GM21423 (cell line): ENCODE results near the gene MIX23.

Source experiments
- ATAC-seq: cut with Tn5 transposase; IDR thresholded peaks from one replicate; pipeline ENCODE4 v1.9.1; 2021; ENCODE audit warnings: mild to moderate bottlenecking, moderate library complexity; ENCODE audit not compliant: unreplicated experiment

The MIX23 gene

DNA sequence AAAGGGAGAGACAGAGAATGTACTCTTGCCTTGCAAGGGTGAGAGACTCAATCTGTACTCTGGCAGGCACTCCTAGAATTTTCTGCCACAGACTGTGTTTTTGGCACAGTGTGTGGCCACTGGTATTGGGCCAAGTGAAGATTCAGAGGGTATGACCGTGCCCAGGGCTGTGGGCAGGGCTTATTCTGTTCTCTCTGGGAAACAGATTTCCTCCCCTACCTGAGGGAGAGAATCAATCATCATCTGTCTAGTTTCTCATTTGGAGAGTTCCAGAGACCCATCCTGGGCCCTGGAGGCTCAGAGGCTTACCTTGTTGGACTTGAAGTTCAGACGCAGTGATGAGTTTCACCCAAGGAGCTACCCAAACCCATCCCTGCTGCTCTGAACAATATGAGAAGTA lies 29.8 kb downstream of the MIX23 start:
- ATAC-seq = no peak

DNA sequence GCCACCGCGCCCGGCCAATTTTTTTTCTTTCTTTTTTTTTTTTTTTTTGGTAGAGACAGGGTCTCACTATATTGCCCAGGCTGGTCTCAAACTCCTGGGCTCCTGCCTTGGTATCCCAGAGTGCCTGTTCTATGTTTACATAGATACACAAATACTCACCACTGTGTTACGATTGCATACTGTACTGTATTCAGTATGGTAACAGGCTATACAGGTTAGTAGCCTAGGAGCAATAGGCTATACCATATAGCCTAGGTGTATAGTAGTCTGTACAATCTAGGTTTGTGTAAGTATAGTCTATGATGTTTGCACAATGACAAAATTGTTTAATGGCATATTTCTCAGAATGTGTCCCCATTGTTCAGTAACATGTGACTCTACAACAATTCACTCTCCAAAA lies 31.4 kb downstream of the MIX23 start:
- no peak for ATAC-seq

DNA sequence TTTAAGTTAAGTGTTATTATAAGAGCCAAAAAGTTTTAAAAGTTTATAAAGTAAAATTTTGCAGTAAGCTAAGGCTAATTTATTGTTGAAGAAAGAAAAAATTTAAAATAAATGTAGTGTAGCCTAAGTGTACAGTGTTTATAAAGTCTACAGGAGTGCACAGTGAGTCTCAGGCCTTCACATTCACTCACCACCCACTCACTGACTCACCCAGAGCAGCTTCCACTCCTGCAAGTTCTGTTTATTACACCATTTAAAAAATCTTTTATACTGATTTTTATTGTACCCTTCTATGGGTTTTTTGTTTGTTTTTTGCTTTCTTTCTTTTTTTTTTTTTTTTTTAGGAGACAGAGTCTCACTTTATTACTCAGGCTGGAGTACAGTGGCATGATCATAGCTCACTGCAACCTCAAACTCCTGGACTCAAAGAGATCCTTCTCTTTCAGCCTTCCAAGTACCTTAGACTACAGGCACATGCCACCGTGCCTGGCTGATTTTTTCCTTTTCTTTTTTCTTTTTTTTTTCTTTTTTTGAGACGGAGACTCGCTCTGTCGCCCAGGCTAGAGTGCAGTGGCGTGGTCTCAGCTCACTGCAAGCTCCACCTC lies 32.1 kb downstream of the MIX23 start:
- ATAC-seq = no peak

DNA sequence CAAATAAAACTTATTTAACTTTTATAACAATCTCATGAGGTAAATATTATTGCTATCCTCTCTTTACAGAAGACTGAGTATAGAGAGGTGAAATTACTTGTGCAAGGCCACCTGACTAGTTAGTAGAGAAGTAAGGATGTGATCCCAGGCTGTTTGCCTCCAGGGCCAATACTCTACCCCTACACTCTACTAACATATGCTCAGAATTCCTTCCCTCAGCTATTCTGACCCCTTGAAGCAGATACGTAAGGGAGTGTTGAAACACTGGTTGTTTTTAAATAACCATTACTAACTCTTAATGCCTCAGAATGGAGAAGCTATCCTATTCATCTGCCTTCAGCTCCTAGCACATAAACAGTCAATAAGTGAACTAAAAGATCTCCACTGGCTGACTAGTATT lies 33.9 kb downstream of the MIX23 start:
- no peak for ATAC-seq

DNA sequence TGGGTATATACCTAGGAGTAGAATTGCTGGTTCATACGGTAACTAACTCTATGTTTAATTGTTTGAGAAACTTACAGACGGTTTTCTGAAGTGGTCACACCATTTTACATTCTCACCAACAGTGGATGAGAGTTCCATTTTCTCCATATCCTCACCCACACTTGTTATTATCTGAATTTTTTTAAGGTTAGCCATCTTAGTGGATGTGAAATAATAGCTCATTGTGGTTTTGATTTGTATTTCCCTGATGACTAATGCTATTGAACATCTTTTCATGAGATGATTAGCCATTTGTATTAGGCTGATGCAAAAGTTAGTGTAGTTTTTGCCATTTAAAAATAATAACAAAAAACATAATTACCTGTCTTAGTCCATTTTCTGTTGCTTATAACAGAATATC lies 39.4 kb downstream of the MIX23 start:
- ATAC-seq = no peak

DNA sequence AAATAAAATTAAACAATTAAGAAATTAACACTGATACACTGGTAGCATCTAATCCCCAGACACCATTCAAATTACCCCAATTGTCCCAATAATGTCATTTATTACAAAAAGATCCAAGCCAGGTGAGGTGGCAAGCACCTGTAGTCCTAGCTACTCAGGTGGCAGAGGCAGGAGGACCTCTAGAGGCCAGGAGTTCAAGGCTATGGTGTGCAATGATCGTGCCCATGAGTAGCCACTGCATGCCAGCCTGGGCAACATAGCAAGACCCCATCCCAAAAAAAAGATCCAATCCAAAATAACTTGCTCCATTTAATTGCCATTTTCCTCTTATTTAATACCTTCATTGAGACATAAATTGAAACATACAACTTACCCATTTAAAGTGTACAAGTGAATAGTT lies 40.2 kb downstream of the MIX23 start:
- no peak for ATAC-seq

DNA sequence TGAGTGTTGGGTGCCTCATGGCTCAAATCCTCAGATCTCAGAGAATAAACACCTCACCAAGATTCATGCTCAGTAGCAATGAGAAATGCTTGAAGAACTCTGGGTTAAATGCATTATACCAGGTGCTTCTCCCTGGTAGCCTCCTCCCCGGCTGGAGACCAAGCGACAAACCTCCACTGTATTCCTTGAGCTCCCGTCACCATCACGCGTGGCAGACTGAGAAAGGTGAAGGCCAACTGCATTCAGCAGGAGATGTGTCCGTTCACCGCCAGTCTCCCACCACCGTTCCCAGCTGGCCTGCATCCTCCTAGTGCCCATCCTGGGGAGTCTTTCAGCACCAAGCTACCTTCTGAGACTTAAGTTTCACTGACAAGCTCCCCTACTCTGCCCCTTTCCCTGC lies 50.5 kb downstream of the MIX23 start:
- no peak for ATAC-seq

DNA sequence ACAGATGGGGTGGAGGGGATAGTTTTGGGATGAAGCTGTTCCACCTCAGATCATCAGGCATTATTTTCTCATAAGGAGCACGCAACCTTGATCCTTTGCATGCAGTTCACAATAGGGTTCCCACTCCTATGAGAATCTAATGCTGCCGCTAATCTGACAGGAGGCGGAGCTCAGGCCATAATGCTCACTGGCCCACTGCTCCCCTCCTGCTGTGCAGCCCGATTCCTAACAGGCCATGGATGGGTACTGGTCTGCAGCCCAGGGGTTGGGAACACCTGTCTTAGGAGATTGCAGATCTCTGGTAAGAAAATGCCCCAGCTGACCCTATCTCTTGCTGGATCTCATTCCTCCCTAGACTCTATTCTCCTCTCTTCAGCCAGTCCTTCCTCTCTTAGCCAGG lies 51.1 kb downstream of the MIX23 start:
- ATAC-seq = no peak

DNA sequence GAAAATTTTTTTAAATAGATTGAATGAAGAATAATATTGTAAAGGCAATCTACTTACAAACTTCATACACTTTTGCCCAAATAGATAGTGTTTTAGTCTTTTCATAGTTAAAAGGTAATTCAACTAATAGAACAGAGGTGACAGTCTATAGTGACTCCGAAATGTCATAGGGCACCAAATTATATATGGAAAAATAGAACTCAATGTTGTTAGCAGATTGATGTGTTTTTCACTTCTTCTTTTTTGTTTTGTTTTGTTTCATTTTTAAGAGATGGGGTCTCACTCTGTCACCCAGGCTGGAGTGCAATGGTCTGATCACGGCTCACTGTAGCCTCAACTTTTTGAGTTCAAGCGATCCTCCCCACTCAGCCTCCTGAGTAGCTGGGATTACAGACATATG lies 57.3 kb downstream of the MIX23 start:
- no peak for ATAC-seq

DNA sequence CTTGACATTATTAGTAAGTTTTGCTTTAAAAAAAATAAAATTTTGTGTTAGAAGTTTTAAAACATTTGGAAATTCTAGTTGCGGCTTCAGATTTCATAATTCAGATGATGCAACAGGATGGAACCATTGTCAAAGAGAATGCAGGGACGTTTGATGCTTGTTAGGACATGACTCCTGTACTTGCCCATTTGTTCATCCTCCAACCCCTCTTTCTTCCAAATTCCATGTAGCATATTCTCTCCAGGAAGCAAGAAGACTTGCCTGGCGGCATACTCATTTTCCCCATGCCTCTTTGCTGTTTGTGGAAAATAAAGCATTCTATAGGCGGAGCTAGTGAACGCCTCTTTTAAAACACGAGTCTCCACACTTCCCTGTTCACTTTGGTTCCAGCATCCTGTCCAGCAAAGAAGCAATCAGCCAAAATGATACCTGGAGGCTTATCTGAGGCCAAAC lies 58.1 kb downstream of the MIX23 start, which contains the start of gene CSTA:
CSTA (plus strand) TSS at position 378 of the 453 bp plus-strand sequence; CDS start at position 423, 45 bp downstream.
- ATAC-seq = no peak

DNA sequence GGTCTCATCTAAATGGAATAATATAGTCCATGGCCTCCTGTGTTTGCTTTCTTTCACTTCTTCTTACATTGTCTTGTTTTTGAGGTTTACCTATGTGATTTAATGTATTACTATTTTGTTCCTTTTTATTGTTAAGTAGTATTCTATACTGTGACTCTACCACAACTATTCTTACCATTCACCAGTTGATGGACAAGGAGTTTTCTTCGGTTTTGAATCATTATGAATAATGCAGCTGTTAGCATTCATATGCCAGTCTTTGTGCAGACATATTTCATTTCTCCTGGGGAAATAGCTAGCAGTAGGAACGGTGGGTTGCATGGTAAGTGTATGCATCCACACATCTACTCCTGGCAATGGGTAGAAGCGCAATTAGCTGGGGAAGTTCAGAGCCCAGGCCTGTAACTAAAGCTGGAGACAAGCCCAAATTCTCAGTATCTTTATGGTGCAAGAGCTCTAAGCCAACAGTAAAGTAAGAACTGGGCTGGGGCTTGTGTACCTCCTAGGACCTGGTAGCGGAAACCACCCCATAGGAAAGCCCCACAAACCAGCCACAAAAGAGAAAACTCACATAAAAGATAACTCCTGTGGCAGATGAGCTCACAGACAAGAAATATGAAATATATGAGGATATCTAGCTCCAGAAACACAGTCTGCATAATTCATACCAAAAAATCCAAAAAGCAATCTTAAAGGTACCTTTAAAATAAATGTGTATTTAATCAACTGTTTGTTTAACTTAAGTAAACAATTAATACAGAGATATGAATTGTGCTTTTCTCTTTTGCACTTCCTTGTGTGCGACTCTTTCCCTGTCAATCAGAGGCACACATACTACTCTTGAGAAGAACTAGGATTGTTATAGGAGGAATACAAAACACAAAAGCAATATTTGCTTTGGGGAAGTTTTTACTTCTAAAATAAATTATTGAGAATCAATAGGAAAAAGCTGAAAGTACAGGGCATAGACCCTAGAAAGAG lies 60.6 kb downstream of the MIX23 start:
- ATAC-seq = peak; percentile 65

DNA sequence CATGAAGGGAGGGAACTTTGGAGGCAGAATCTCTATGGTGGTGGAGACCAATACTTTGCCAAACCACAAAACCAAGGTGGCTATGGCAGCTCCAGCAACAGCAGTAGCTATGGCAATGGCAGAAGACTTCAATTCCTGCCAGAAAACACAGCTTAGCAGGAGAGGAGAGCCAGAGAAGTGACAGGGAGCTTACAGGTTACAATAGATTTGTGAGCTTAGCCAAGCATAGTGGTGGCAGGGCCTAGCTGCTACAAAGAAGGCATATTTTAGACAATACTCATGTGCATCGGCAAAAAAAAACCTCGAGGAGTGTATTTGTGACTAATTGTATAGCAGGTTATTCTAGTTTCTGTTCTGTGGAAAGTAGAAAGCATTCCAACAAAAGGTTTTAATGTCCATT lies 64.4 kb downstream of the MIX23 start:
- ATAC-seq = no peak

DNA sequence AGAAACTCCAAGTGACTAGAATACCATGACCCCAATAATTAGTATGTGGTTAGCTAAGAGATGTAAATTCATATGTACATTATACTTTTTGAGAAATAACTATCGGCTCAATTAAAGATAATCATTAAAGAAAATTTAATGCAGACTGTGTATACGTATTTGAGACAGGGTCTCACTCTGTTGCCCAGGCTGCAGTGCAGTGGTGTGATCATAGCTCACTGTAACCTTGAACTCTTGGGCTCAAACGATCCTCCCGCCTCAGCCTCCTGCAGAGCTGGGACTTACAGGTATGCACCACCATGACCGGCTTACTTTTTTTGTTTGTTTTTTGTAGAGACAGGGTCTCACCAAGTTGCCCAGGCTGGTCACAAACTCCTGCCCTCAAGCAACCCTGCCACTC lies 66.7 kb downstream of the MIX23 start:
- no peak for ATAC-seq

DNA sequence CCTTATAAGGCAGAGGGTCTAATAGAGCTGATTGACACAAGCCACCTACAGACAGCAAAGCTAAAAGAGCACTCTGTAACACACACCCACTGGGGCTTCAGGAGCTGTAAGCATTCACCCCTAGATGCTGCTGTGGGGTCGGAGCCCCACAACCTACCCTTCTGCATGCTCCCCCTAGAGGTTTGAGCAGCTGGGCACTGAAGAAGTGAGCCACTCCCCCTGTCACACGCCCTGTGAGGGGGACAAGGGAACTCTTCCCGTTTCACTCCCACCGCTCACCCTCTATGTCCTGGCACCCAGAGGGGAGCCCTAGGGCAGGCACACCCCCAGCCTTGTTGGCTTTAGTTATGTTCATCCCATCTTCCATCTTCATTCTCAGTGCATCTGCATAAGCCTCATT lies 67.4 kb downstream of the MIX23 start:
- ATAC-seq = no peak

DNA sequence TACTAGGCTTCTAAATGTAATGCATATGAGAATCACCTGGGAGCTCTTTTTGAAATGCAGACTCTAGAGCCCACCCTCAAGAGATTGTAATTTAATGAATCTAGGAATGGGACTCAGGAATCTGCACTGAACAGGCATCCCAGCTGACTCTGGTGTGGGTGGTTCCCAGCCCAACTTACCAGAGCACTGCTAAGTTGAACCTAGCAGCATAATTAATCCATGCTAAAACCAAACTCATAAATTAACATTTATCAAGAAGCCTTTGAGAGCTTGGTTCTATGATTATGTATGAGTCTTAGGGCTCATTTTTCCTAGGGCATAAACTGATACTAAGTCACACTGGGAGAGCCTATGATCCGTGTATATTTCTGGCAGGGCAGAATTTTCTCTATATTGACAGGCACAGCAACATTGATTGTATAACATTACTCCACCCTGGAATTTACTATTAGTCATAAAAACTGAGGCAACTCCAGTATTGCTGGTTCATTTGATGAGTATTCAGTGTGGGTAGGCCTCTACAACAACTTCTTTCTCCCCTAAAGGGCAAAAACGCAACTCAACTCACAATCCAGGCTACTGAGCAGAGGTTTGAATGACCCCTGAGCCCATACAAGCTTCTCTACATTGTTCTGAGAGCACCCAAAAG lies 68.7 kb downstream of the MIX23 start:
- no peak for ATAC-seq

DNA sequence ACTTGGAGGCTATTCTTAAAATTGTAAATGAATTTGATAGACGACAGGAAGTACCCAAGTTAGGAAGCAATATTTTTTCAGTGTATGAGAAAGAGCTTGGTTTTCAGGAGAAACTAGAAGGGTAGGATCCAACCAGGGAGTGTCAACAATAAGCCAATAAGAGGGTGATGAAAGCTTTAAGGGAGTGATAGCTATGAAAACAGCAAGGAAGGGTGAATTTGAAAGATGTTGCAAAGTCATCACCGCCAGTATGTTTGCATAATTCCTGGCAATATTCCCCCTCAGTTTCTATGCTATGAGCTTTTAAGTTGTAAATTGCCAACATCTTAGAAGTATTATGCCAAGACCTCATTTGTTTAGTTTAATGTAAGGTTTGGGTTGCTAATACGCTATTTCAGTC lies 69.8 kb downstream of the MIX23 start:
- no peak for ATAC-seq

DNA sequence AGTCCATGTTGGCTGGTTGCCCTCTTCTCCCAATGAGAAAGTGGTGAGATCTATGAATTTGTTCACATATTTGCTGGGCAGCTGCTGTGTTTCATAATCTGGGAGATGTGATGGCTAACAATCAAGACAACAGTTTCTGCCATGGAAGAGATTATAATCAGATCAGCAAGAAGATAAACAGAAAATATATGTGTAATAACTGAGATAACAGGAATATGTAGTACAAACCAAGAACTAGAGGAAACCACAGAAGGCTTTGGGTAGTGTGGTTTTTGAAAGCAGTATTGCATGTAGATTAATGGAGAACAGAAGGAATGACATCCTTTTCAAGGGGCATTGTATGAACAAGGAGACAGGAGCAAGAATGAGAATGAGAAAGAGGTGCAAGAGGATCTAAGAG lies 70.2 kb downstream of the MIX23 start:
- no peak for ATAC-seq

DNA sequence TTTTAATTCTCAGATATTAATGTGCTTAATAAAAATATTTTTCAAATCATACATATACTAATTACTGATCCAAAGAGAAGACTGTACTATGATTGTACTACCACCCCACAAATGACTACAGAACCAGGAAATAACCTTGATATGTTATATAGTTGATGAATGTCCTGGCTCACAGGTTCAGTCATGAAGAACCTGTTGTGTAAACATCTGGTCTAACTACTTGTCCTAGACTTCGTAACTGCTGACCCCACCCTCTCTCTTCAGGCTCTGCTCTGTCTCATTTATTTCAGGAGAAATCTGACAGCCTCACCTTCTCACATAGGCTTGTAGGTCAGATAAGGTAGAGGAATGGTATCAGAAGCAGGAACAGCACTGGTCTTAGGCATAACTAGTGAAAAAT lies 72.7 kb downstream of the MIX23 start:
- no peak for ATAC-seq
